SH-SY5Y (cell line): Measurements from ENCODE around the gene ASAP2.

Experiments used
- GATA2 ChIP-seq: IDR thresholded peaks from 2 replicates; pipeline ENCODE4 v1.6.1; 2011; ENCODE audit warnings: mild to moderate bottlenecking, low read depth, low read length
- GATA3 ChIP-seq: IDR thresholded peaks from 2 replicates; pipeline ENCODE4 v1.6.1; 2011; ENCODE audit warnings: low read depth, mild to moderate bottlenecking, low read length, moderate library complexity

- no peak for TF ChIP-seq GATA3
- no peak for TF ChIP-seq GATA2
Measured at GRCh38 chr2:9194352-9194751, 12.3 kb upstream of the ASAP2 start.
